Suprapubic skin (tissue), 4 donors: ENCODE results near the gene SOX8.

Experiments
- CTCF ChIP-seq, 2 donors: fragments of 200-600 bp in 1 of 2; fragments of 450-650 bp in 1 of 2; sonication (generic) in 1 of 2; IDR thresholded peaks; one replicate each; pipeline ENCODE4 v1.5.1; 2016 to 2019; ENCODE audit warnings: antibody characterized with exemption in 2 of 2, mild to moderate bottlenecking in 1 of 2, moderate library complexity in 1 of 2
- POLR2A ChIP-seq, 2 donors: fragments of 450-650 bp; IDR thresholded peaks; one replicate each; pipeline ENCODE4 v1.6.1; 2017; ENCODE audit warnings: antibody characterized with exemption in 2 of 2, mild to moderate bottlenecking in 2 of 2, moderate library complexity in 2 of 2
- POLR2AphosphoS5 ChIP-seq, 3 donors: sonication (generic); formaldehyde crosslinking; IDR thresholded peaks; one replicate each; pipeline ENCODE4 v1.6.1; 2017; ENCODE audit warnings: antibody characterized with exemption in 3 of 3

- TF ChIP-seq POLR2A (IDR thresholded peaks at IDR 0.05): no peak
- no peak for TF ChIP-seq CTCF (IDR thresholded peaks at IDR 0.05)
- no peak for TF ChIP-seq POLR2AphosphoS5 (IDR thresholded peaks at IDR 0.05)
These were observed 23.7 kb downstream of the SOX8 start for GRCh38 chr16:1005286-1005685.
